Fibroblast of lung (primary cell): ENCODE results near the gene CSPG4.
"Not testable (repeated sequence)": the region's sequence is repeated elsewhere in the genome, so short reads cannot be mapped to it uniquely, and the experiment has no call there.

ENCODE experiments used
- EZH2 ChIP-seq: IDR thresholded peaks from 2 replicates; pipeline ENCODE4 v1.5.1; 2012; ENCODE audit warnings: low read length, control low read depth, mild to moderate bottlenecking; ENCODE audit errors: missing control alignments
- TF ChIP-seq, protein P1 (sequence below), 2 donors: IDR thresholded peaks in 1 of 2; conservative IDR thresholded peaks in 1 of 2; 1 replicate in 1 of 2; 2 replicates in 1 of 2; pipeline ENCODE4 v1.5.1; 2011 to 2012; ENCODE audit warnings: low read length in 2 of 2, control low read depth in 1 of 2, inconsistent platforms in 1 of 2, low read depth in 1 of 2, mild to moderate bottlenecking in 1 of 2

GRCh38 chr15:75689429-75689828, 23.2 kb downstream of the CSPG4 start:
- TF ChIP-seq, protein P1, sequence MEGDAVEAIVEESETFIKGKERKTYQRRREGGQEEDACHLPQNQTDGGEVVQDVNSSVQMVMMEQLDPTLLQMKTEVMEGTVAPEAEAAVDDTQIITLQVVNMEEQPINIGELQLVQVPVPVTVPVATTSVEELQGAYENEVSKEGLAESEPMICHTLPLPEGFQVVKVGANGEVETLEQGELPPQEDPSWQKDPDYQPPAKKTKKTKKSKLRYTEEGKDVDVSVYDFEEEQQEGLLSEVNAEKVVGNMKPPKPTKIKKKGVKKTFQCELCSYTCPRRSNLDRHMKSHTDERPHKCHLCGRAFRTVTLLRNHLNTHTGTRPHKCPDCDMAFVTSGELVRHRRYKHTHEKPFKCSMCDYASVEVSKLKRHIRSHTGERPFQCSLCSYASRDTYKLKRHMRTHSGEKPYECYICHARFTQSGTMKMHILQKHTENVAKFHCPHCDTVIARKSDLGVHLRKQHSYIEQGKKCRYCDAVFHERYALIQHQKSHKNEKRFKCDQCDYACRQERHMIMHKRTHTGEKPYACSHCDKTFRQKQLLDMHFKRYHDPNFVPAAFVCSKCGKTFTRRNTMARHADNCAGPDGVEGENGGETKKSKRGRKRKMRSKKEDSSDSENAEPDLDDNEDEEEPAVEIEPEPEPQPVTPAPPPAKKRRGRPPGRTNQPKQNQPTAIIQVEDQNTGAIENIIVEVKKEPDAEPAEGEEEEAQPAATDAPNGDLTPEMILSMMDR (conservative IDR thresholded peaks at IDR 0.05 in 1 of 2, IDR thresholded peaks at IDR 0.05 in 1 of 2; ENCODE audit: low read depth in 1 of 2, low read length in 2 of 2), result not testable (repeated sequence)
- TF ChIP-seq EZH2, result not testable (repeated sequence)
